HG03064 (cell line): Measurements from ENCODE around the gene ASXL1.

Source experiments
- ATAC-seq: cut with Tn5 transposase; IDR thresholded peaks from one replicate; pipeline ENCODE4 v1.9.1; 2021; ENCODE audit warnings: low read depth; ENCODE audit not compliant: unreplicated experiment

Gene ASXL1

DNA sequence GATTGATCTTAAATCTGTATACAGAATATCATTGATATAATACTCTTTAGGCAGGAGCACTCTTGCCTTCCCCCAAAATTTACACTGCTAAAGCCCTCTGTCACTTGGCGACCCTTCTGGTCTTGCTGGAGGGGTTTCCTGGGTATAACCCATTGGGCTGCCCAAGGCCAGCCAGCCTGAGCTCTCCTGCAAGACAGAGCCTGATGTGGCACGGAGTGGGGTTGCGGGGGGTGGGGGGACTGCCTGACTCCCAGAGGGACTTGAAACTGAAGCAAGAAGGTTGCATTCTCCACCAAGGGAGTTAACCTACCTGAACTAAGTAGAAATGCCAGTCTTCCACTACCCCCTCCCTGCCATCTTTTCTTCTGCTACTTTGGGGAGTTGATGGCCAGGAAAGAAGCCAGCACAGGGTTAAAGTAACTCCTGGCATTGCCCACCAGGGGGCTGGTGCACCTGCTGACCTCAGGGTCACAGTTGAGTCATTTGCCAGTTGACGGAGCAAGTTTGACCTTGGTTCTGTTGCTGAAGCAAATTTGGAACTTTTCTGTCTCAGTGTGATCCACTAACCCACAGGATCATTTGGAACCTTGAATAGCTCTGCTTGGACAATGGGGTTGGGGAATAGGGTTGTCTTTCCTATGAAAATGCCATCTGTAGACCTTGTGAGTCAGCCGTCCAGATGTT, 79.4 kb downstream of the ASXL1 start:
- ATAC-seq = no peak

DNA sequence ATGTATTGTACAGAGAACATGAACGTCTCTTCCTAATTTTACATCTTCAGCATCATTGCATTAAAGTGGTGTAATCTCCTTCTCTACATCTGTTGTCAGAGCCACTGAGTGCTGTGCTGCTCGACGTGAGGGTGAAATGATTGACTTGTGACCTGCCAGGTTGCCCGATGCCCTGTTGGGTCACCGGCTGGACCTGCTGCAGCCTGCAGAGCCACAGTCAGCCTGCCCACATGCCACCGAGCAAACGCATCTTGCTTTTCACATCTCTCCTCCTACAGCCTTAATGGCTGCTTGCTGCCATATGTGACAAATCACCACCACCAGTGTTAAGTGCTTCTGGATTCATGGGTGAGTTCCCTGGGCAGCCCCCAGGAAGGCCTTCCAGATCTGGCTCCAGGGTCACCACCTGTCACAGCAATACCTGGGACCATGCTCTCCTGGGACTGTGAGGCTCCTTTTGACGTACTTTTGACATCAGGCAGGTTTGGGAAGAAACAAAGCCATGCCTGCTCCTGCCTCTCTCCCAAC, 80.3 kb downstream of the ASXL1 start:
- ATAC-seq = no peak

DNA sequence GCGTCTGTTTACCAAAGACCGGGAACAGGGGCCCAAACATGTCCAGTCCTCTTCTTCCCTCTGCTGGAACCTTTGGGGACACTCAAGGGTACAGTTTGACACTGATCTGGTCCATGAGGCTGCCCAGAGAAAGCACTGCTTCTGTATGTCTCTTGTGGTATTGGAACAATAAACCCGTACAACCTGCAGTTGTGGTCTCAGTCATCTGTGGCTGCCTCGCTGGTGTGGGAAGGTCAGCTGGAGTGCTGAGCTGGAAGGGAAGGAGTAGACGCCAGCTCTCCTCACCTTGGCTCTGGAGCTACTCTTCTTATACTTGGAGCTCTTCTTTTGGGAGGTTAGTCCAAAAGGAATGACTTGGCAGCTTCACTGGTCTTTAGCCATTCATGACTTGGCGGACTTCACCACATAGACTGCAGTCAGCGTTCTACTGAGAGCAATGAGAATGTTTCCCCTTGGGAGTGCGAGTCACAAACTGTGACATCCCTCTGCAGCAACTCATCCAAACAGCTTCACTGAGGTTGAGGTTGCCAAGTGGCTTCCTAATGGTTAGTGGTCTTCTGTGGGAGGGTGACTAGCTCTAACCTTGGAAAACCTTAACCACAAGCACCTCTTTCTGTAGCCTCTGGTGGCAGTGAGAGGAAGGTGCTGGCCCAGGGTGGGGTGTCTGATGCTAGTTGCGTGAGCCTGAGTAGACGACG, 81.2 kb downstream of the ASXL1 start:
- ATAC-seq = no peak

DNA sequence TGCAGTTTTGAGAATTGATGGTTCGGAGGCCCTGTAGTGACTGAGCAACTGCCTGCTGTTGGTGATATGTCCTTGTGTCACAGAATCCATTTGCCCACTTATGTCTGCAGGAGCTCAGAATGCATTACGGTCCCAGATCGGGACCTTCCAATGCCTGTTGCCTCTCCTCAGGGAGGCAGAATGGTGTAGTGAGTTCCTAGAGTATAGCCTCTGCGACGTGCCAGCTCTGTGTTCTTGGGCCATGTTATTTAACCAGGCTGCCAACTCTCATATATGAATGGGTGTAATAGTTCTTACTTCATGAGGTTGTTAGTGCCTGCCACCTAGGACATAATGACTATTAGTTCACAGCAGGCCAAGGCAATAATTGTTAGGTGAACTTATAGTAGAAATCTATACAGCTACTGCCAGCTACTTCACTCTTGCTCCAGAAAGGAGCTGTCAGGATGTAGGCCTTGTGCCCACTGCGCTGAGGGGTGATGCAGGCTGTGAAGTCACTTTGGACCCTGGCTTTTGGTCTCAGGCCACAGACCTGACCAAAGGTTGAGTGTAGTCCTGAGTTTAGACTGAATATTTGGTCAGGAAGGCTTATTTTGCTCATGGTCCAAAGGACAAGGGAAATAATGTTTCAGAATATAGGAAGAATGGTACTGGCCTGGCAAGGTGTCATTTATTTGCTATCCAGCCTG, 82.1 kb downstream of the ASXL1 start:
- no peak for ATAC-seq

DNA sequence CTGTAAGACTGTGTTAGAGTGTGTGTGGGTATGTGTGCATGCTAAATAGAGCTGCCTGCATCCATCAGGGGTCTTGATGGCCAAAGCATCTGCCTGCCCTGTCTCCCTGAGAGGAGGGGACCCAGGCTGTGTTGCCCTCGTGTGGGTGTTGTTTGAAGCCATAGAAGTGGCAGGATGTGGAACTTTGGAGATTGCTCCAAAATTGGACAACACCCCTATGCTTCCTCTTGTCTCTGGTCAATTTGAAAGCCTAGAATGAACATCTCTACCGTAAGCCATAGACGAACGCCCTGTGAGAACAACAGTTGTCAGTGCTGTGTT, 82.6 kb downstream of the ASXL1 start:
- no peak for ATAC-seq

DNA sequence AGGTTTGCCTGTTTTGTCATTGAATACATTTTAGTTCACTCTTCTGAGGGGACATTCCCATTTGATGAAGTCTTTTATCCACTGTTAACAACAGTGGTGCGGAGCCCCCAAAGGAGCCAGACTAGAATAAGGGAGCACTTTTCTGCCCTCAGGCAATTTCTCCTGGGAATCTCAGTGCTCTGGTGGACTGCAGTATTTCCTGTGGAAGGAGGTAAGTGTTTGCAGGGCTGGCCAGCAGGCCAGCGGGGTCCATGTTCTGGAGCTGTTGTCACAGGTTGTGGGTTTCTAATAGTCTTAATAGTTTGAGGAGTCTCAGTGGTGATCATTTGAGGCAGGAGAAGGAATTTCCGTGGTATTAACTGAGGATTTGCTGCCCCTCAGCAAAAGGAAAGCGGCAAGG, 83.5 kb downstream of the ASXL1 start:
- ATAC-seq = no peak

DNA sequence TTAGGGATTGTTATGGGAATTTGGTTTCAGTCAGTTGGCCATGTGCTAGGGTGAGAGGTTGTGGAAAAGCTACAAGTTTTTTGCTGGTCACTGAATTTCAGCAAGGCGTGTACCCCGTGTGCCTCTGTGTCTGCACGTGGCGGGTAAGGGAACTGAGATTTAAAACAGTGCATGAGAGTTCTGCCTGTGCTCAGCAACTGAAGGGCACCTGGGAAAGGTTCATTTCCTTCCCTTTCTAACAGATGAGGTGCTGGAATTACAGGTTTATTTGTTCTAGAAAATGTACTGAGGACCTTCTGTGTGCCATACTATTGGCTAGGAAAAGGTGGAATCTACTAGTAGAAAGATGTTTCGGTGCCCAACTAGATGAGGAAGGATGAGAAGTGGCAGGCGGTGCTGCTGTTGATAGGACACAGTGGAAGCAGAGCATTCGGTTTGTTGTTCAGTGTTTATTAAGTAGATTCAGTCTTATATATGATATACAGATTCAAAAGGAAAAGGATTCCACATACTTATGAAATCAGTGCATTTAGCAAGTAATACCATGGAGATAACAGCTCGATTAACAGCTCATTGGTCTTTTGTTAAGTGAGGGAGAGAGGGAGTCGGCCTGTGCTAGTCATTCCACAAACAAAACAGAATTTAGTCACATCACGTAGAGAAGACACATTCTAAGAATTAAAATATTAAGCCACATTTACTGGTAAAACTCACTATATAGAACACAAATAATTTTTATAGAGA, 84.7 kb downstream of the ASXL1 start:
- ATAC-seq = no peak

DNA sequence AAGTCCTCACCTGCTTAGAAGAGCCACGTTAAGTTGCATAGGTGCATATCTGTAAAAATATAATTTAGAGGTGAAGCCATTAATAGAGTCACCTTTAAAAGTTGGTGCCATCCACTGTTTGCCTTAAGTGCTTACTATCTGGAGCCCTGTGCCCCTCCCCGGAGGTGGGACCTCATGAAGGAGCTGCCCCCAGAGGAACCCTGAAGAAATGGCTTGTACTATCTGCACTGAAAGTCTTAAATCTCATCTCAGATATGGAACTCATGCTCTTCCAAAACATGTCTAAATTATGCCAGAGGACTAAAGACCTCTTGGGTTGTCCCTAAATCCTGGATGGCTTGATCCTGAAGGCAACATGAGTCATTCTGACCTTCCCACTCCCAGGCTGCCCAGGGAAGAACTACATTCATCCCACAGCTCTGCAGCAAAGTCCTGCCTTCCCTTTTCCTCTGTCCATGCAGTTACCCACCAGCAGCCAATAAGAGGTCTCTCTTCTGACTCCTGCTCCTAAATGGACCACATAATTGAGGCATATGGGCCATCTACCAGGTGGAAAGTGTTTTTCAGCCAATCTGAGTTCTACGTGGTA, 85.3 kb downstream of the ASXL1 start:
- ATAC-seq = no peak

DNA sequence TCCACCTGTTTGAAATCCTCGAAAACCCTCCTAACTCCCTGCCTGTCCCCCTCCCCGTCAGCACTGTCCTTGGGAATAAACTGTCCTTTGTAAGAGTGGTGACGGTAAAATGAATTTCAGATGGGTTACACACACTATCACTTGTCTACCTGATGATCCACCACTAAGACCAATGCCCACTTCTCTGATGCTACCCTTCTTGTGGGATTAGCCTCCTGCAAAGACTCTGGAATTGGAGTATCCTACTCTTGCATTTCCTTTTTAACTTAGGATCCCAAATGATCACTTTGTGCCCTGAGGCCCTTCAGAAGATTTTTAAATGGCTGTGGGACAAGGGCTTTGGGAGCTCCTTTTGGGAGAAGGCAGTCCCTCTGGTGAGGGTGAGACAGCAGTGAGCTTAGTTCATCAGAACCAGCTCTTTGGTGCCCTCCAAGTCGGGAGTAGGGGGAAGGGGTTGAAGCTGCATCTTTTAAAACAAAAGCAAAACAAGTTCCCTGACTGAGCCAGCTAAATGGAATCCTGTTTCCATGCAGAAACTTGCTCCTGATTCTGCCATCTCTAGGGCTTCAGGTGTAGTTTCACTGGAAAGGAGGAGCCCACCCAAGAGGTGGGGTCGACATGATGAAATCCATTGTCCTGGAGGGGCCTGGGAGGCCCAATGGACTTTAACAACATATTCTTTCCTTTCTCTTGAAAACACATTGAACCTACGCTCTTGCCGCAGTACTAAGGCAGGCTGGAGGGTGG, 86.5 kb downstream of the ASXL1 start:
- ATAC-seq = no peak

DNA sequence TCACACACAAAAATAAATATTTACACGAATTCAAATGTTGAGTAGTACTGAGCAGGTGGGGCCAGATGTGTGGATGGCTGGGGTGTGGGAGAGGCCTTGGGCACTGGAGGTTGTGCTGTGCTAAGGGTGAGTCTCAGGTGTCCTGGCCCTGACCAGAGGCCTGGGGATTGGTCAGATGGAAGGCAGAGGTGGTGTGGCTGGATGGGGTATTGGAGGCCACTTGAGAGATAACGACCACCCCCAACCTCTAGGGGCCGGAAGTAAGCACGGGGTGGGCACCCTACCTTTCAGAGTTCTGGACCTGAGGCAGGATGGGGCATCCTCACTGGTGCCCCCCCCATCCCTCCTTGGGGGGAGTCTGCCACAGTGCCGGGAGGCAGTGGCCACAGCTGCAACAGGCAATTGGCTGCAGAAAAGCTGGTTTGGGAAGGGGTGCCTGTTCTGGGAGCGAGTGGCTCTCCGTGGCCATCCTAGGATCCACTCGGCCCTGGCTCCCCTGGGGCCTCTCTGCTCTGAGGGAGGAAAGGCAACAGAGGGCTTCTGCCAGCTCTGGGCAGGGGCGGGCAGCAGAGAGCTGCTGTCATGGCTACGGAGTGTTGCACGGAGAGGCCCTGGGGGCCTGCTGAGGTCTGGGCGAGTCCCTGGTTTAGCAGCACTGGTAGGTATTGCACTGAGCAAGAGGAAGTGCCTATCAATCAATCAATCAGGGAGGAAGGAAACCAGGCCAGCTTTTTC, 87.6 kb downstream of the ASXL1 start:
- ATAC-seq = no peak

DNA sequence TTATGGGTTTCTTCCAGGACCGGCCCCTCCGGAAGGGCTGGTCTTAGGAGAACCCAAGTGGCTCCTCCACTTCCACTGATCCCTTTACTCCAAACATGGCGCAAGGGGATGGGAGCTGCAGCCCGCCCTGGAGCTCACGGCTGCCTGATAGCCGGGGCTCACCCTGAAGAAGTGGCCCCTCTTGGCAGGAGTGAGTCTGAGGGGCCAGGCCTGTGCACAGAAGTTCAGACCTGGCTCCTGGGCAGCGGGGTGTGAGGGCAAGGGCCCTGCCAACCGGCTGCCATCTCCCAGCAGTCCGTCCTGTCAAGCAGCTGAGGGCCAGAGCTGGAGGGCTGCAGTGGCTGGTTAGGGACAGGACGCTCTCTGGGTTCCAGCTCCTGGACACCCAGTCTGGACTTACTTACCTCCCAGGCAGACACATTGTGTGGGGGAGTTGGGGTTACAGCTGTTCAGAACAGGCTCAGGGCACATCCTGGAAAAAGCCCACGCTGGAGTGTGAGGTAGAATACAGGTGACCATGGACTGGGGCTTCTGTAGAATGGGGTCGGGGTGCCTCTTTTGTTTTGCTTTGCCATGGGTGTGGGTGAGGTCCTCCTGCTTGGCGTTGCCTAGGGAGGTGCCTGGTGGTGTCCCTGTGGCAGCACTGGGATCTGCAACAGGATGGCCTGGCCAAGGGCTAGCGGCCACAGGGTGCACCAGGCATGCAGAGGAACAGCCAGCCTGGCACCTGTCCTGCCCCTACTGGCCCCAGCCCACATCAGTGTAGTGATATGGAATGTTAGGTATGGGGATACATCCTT, 88.4 kb downstream of the ASXL1 start:
- ATAC-seq = no peak

DNA sequence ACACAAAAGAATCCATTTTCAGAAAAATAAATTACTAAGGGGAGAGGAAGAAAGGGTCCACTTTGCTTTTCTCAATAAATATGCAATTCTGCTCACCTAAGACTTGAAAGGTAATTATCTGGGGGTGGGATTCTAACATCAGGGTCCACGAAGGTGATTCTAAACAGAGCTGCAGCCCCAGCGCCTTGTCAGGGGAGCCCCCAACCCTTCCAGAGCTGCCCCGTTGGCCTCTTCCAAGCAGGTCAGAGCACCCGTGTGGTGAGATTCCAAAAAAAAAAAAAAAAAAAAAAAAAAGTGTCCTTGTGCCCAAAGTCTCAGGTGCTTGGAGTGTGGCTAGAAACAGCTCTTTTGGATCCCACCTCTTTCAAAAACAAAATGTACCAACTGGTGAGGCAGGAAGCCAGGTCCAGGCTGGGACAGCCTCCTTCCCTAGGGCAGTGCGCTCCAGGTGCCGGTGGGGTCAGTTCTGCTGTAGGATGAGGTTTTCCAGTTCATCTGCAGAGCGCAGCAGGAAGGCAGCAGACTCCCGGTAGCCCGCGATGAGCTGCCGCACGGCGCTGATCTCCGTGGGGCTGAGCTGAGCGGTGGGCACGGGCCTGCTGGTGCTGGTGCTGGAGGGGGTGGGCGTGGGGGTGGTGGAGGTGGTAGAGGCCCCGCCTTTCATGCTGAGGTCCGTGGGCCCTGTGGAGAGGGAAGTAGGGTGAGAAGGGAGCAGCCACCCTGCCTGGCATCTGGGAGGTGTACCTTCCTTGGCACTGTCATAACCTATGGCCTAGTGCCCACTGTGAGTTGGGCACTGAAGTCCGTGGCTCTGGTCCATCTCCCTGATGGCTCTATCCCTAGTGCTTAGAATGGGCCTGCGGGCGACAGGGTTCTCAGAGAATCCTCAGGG, 89.3 kb downstream of the ASXL1 start:
- no peak for ATAC-seq

DNA sequence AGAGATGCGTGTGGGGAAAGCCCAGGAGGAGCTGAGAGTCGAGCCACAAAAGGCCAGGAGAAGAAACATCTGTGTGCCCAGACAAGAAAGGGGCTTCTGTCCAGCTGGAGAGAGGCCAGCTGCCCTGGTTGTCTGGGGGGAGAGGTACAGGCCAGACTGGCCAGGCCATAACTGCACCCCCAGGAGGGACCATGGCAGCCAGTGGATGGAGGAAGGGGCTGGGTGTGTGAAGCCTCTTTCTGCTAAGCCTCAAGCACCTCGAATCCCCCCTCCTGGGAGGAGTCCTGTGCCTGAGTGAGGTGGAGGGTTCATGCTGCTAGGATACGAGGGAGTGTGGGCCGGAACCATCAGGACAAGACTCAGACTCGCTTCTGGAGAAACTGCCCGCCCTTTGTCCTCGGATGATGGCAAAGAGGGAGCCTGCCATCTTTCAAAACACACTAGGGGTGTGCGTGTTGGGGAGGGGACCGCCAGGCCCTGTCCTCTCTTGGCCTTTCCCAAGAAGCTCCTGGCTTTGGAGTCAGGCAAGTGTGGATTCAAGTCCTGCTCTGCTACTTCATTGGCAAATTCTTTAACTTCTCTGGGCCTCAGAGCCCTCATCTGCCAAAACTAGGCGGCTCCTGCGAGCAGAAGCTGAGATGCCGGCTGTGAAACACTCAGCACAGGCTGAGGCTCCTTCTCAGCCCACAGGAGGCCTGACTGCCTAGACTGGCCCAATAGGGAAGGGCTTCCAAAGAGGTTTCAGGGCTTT, 90.3 kb downstream of the ASXL1 start:
- ATAC-seq = no peak

DNA sequence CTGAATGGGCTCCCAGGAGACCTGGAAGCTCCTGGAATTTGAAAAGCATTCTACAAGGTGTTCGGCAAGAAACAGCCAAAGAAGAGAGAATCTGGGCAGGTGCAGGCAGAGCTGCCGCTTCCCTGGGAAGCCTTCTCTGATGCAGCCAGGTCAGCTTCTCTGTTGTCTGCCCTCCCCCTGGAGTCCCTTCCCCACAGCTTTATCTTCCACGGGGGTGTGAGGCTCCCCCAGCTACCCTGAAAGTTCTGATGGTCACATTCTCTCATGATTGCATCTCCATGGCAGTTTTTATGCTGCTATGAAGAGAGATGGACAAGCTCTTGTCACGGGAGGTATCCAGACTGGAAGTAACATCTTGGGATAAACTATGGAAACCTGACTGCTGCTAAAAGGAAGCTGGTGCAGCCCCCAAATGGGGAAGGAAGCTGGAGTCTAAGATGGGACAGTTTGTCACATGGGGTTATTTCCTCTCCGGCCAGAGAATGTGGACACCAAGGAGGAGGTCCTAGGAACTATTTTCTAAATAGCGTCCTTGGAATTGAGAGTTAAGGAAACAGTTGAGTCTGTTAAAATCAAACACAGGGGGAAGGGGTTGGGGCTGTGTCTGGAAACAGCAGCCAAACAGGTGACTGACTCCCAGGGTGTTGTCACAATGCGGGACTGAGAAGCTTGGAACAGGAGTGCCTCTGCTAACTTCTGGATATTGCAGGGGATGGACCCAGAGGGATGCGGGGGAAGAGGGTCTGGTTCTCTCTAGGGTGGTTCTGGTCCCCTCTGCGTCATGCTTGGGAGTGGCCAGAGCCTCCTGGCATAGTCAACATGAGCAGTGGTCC, 91.1 kb downstream of the ASXL1 start:
- no peak for ATAC-seq

DNA sequence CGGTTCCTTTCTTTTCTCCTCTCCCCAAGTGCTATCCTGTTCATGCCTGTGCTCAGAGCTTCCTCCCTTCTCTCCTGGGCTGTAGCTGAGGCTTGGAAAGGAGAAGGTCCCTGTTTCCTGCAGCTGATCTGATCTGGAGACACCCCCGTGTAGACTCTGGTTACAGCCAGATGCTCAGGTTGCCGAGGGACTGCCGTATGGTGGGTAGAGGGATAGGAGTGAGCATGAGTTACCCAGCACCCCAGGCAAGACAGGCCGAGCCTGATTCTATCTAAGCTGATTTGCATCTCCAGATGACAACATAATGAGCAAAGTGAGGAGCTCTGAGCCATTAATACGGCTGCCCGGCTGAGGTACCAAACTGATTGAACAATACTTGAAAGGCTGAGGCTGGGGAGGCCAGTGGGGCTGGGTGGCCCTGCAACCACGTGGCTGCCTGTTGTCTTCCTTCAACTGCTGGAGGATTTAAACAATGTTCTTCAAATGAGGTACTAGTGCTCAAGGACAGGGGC, 91.8 kb downstream of the ASXL1 start:
- no peak for ATAC-seq
